Heart left ventricle (tissue), 16 donors: Measurements from ENCODE around the gene LIPE. TPM values are rescaled to one million over a fixed set of nuclear protein-coding genes. Genes with fewer than 3 reads are reported as not detected.
"Not testable (repeated sequence)": the region's sequence is repeated elsewhere in the genome, so short reads cannot be mapped to it uniquely, and the experiment has no call there.

ENCODE experiments used
- ATAC-seq, 4 donors: fragments of 200-7000 bp; cut with Tn5 transposase; one replicate each; pipeline ENCODE4 v1.9.1; 2020 to 2022; ENCODE audit warnings: moderate library complexity in 4 of 4, mild to moderate bottlenecking in 3 of 4, moderate number of reproducible peaks in 1 of 4
- DNase-seq, 5 donors: peaks; one replicate each; pipeline ENCODE4 v3.0.0-alpha.2; 2020
- H3K27ac ChIP-seq, 12 donors: fragments of 200-600 bp; sonication (generic) in 4 of 12; one replicate each; pipeline versions ENCODE4 v1.5.0 to v1.8.0; 2016 to 2022; ENCODE audit warnings: mild to moderate bottlenecking in 2 of 12
- H3K27me3 ChIP-seq, 9 donors: fragments of 200-600 bp; sonication (generic) in 2 of 9; one replicate each; pipeline versions ENCODE4 v1.5.1 to v1.8.0; 2016 to 2022; ENCODE audit warnings: mild to moderate bottlenecking in 3 of 9
- H3K36me3 ChIP-seq, 9 donors: fragments of 200-600 bp; sonication (generic) in 2 of 9; one replicate each; pipeline versions ENCODE4 v1.5.0 to v1.8.0; 2018 to 2022; ENCODE audit warnings: mild to moderate bottlenecking in 2 of 9
- H3K4me1 ChIP-seq, 12 donors: fragments of 200-600 bp; sonication (generic) in 4 of 12; one replicate each; pipeline versions ENCODE4 v1.5.0 to v1.8.0; 2016 to 2022; ENCODE audit warnings: mild to moderate bottlenecking in 3 of 12
- H3K4me3 ChIP-seq, 12 donors: fragments of 200-600 bp; sonication (generic) in 4 of 12; one replicate each; pipeline versions ENCODE4 v1.5.0 to v1.8.0; 2017 to 2022; ENCODE audit warnings: mild to moderate bottlenecking in 9 of 12, moderate library complexity in 4 of 12
- H3K9me3 ChIP-seq, 12 donors: fragments of 200-600 bp; sonication (generic) in 4 of 12; one replicate each; pipeline versions ENCODE4 v1.5.0 to v1.8.0; 2016 to 2022; ENCODE audit warnings: mild to moderate bottlenecking in 1 of 12
- CTCF ChIP-seq, 12 donors: fragments of 200-600 bp; sonication (generic) in 4 of 12; IDR thresholded peaks; one replicate each; pipeline versions ENCODE4 v1.5.0 to v1.8.0; 2018 to 2022; ENCODE audit warnings: antibody characterized with exemption in 12 of 12, mild to moderate bottlenecking in 5 of 12
- POLR2A ChIP-seq, 2 donors: fragments of 450-650 bp; IDR thresholded peaks; one replicate each; pipeline ENCODE4 v1.6.1; 2017; ENCODE audit warnings: antibody characterized with exemption in 2 of 2, mild to moderate bottlenecking in 2 of 2, moderate library complexity in 2 of 2
- WGBS, 4 donors: extraction: QIAGEN DNeasy Blood & Tissue Kit in 2 of 4; methylation state at CpG; one replicate each; pipeline versions ENCODE4 v1.1.5 to v1.1.7; 2013 to 2018; 5-methylcytosine and 5-hydroxymethylcytosine counted together
- intact Hi-C, 10 donors: fragments of 100-400 bp; cut with DNase I; formaldehyde crosslinking; loops; one replicate each; pipeline versions ENCODE4 v1.11.1 to v1.14.2; 2022
- polyA plus RNA-seq, 2 donors: library from polyadenylated mRNA; stranded (reverse); fragments of 200-250 nt; gene quantifications; one replicate each; pipeline ENCODE4 v1.2.3, GENCODE V29; 2013
- total RNA-seq, 9 donors: library from RNA; depleted of rRNA in 2 of 9; stranded (reverse); fragments of >200 nt in 2 of 9; fragmentation: NEBNext Ultra II Directional in 3 of 9; extraction: Animal tissue kit (Norgen Biotek cat#: 25700) in 3 of 9; gene quantifications; one replicate each; pipeline versions ENCODE4 v1.1.0 to v1.2.4, GENCODE V29; 2016 to 2023
- donor health status: ischemic (EF 13 %, LVEDD 7.1; RV severe dilation, severe dysfunction).
- donor health status: healthy with polysubstance abuse.
- donor health status: DM: no; HTN: yes; CAD: no.
- donor health status: DM: no; HTN: no; CAD: no.
- donor health status: ischemic (EF 25% LVEDD 6.9; RV normal size, moderate dysfunction).
- donor health status: ischemic (EF 25% LVEDD 5.7; RV mildly dilated, moderate dysfunction).
- donor health status: healthy.
- donor health status: DM: yes; HTN: yes; CAD: no.
- donor health status: ischemic (EF 35%, LVEDD 5.7; RV mildly dilated, moderate dysfunction).
- donor health status: nonischemic (EF 11% LVEDD 7.7; RV severe dilation, severe dysfunction).
- donor health status: DM: yes; HTN: yes; CAD: no.
- donor health status: PGD.
- donor health status: ischemic (EF 29% LVEDD 5.4; RV normal size, mild dysfunction).
- donor health status: nonischemic (EF 23%, LVEDD 6.1; RV moderate dilation, normal function).

LIPE gene
- total and polyA plus RNA-seq, 11 donors, result 34.7 to 111 (median 57.3) TPM

DNA sequence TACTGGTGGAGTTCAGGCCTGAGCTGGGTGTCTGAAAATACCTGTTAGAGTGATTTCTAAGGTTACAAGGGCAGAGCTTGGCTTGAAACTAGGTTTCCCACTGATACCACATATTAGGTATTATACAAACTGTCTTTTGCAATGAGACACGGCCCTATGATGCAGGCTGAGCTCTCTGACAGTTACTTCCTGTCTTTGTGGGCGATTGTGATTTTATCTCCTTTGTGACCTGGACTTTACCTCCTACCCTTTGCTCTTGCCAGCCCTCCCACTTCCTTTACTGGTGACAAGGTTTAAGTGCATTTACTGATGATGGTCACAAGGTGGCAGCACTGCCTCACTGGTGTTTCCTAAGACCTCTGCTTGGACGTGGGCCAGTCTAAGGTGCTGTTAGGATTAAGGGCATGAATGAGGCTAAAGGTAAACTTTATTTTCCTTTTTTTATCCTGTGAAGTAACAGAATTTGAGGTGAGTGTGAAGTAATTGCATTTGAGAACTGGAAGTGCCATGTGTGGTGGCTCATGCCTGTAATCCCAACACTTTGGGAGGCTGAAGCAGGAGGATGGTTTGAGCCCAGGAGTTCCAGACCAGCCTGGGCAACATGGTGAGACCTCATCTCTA lies 23.2 kb upstream of the LIPE start:
- peaks cover 0 to 24% (median 10%) of the 10 kb centered on the region in 12 donors for H3K4me1 ChIP-seq
- 0% methylated on average over 3 of the region's 3 CpGs for WGBS, 4 donors
- no peak overlapping the region for H3K4me3 ChIP-seq
- H3K9me3 ChIP-seq, result no peaks in the 10 kb centered on the region
- H3K27ac ChIP-seq, result peak overlapping the region in 10 of 12 donors; percentile 1 to 69 (median 36)
- intact Hi-C loops, result loop anchor here (1.0 to 10.0 kb wide), 8 partner anchors 77 to 327 kb away; partner anchors contain the start of genes CEACAM1 (in 5 of the 10) and CEACAM8 (in 4 of the 10)
- DNase-seq (peak; percentile 77 to 89 (median 79)), ATAC-seq (peak; percentile 71 to 96 (median 85))
- peak; percentile 81 to 94 (median 87) for TF ChIP-seq CTCF (IDR thresholded peaks at IDR 0.05)
- TF ChIP-seq POLR2A (IDR thresholded peaks at IDR 0.05), result no peak
- H3K27me3 ChIP-seq, result no peaks in the 10 kb centered on the region
- no peaks in the 10 kb centered on the region for H3K36me3 ChIP-seq

DNA sequence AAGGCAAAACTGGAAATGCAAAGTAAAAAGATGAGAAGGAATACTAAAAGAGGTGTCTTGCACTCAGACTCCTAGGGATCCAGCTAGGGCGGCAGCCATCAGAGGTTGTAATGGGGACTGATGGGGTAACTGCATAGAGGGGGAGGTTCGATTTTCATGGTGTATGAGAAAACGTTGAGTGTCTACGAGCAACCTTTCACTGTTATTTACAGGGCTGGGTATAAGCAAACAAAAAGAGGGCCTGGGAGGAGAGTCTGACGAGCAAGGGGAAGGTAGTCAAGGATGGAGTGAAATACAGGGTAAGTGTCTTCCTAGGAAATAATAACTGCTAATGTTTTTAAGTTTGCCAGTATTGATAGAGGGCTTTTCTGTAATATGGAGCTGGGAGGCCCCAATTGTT lies 21.1 kb upstream of the LIPE start:
- not testable (repeated sequence) for DNase-seq, ATAC-seq, H3K4me3 ChIP-seq, H3K9me3 ChIP-seq, H3K27me3 ChIP-seq, H3K36me3 ChIP-seq, H3K27ac ChIP-seq
- peaks cover 0 to 22% (median 9%) of the 10 kb centered on the region in 12 donors for H3K4me1 ChIP-seq
- WGBS, 4 donors, result 82 to 88% (median 83%) methylated on average over 5 of the region's 5 CpGs
- intact Hi-C loops, result loop anchor here in 2 of 10 donors (10.0 kb wide), 1 partner anchor 314 kb away; the partner anchor contains the start of gene POU2F2 (in 2 of the 2)

DNA sequence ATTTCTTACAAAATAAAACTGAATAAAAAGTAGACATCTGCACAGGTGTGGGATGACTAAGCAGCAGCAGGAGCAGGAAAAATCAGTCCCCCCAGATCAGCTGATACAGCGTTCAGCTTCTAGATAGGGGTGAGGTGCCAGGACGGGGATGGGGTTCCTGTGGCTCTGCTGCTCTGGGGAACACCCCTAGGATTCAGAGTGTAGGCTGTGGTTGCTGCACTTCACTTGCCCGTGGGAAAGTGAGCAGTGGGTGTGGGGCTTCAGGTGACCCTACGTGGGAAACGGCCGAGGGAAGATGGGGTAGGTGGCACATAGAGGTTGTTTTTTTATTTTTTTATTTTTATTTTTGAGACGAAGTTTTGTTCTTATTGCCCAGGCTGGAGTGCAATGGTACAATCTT lies 18.8 kb upstream of the LIPE start:
- WGBS, 4 donors, result 86 to 93% (median 90%) methylated on average over 7 of the region's 7 CpGs
- Histone ChIP-seq H3K9me3 (no peaks in the 10 kb centered on the region), H3K27me3 (no peaks in the 10 kb centered on the region), H3K4me1 (peaks cover 0 to 20% (median 9%) of the 10 kb centered on the region in 12 donors), H3K4me3 (no peak overlapping the region), H3K36me3 (no peaks in the 10 kb centered on the region), H3K27ac (no peak overlapping the region)
- TF ChIP-seq POLR2A (IDR thresholded peaks at IDR 0.05) (no peak), CTCF (IDR thresholded peaks at IDR 0.05) (no peak)
- intact Hi-C loops, result loop anchor here in 2 of 10 donors (10.0 kb wide), 1 partner anchor 311 kb away; the partner anchor contains the start of gene POU2F2 (in 2 of the 2)
- DNase-seq (no peak), ATAC-seq (no peak)

DNA sequence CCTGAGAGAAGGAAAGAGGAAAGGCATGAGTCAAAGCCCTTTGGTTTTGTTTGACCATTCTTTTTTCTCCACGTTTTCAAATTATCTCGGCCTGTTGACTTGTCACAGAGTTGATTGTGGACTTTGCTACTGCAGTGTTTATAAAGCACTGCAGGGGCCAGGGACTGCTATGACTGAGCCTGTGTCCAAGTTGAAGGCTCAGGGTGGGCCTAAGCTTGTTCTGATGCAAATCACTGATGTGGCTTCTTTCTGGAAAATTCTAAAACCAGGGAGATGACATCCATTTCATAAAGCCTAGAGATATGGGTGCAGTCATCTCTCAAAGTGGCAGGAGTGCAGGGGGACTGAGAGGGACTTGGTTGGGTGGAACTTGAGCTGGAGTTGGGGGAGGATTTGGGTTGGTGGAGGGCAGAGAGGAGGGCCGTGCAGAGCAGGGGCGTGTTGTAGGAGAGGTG lies 16.8 kb upstream of the LIPE start:
- Histone ChIP-seq H3K36me3 (no peaks in the 10 kb centered on the region), H3K4me3 (no peak overlapping the region), H3K27ac (no peak overlapping the region), H3K4me1 (peaks cover 0 to 14% (median 3%) of the 10 kb centered on the region in 12 donors), H3K27me3 (no peaks in the 10 kb centered on the region), H3K9me3 (no peaks in the 10 kb centered on the region)
- intact Hi-C loops, result loop anchor here in 2 of 10 donors (10.0 kb wide), 1 partner anchor 309 kb away; the partner anchor contains the start of gene POU2F2 (in 2 of the 2)
- TF ChIP-seq CTCF (IDR thresholded peaks at IDR 0.05) (no peak), POLR2A (IDR thresholded peaks at IDR 0.05) (no peak)
- ATAC-seq, result no peak
- no peak for DNase-seq
- 72 to 85% (median 76%) methylated on average over 4 of the region's 4 CpGs for WGBS, 4 donors
